GM18873 (cell line): Measurements from ENCODE around the gene CADPS2.

Experiments
- ATAC-seq: cut with Tn5 transposase; IDR thresholded peaks from one replicate; pipeline ENCODE4 v1.9.1; 2021; ENCODE audit warnings: mild to moderate bottlenecking, moderate library complexity, moderate number of reproducible peaks; ENCODE audit not compliant: unreplicated experiment, low FRiP score

CADPS2 gene

GRCh38 chr7:122550545-122550944 lies 335.7 kb downstream of the CADPS2 start:
- ATAC-seq: no peak

GRCh38 chr7:122549578-122549977 lies 336.7 kb downstream of the CADPS2 start:
- no peak for ATAC-seq

GRCh38 chr7:122546496-122546895 lies 339.8 kb downstream of the CADPS2 start:
- ATAC-seq: no peak

- ATAC-seq: peak; percentile 88
Observed at GRCh38 chr7:122544463-122544862, 341.8 kb downstream of the CADPS2 start.

- no peak for ATAC-seq
Observed at GRCh38 chr7:122543891-122544290, 342.4 kb downstream of the CADPS2 start.

GRCh38 chr7:122543166-122543565 lies 343.1 kb downstream of the CADPS2 start:
- no peak for ATAC-seq

GRCh38 chr7:122535086-122535485 lies 351.2 kb downstream of the CADPS2 start:
- no peak for ATAC-seq

GRCh38 chr7:122532406-122533269 lies 353.6 kb downstream of the CADPS2 start:
- ATAC-seq: no peak

- no peak for ATAC-seq
Observed at GRCh38 chr7:122528879-122529481, 357.3 kb downstream of the CADPS2 start.

GRCh38 chr7:122525355-122525754 lies 360.9 kb downstream of the CADPS2 start:
- no peak for ATAC-seq

- ATAC-seq: no peak
Observed at GRCh38 chr7:122521767-122522166, 364.5 kb downstream of the CADPS2 start.

- no peak for ATAC-seq
Observed at GRCh38 chr7:122520971-122521555, 365.2 kb downstream of the CADPS2 start.

- no peak for ATAC-seq
Observed at GRCh38 chr7:122518488-122518887, 367.8 kb downstream of the CADPS2 start.

GRCh38 chr7:122517576-122517975 lies 368.7 kb downstream of the CADPS2 start:
- ATAC-seq: no peak

- ATAC-seq: no peak
Observed at GRCh38 chr7:122515404-122515803, 370.9 kb downstream of the CADPS2 start.

- no peak for ATAC-seq
Observed at GRCh38 chr7:122511268-122511667, 375.0 kb downstream of the CADPS2 start.

- ATAC-seq: no peak
Observed at GRCh38 chr7:122507591-122507990, 378.7 kb downstream of the CADPS2 start.

GRCh38 chr7:122492007-122492406 lies 394.3 kb downstream of the CADPS2 start:
- ATAC-seq: no peak

- ATAC-seq: no peak
Observed at GRCh38 chr7:122488241-122488640, 398.0 kb downstream of the CADPS2 start.

GRCh38 chr7:122487131-122487530 lies 399.1 kb downstream of the CADPS2 start:
- ATAC-seq: no peak

- ATAC-seq: no peak
Observed at GRCh38 chr7:122485856-122486255, 400.4 kb downstream of the CADPS2 start.

GRCh38 chr7:122482212-122482611 lies 404.0 kb downstream of the CADPS2 start:
- no peak for ATAC-seq
